Measurements from ENCODE around the gene LRRC4C. TPM values are rescaled to one million over a fixed set of nuclear protein-coding genes. Genes with fewer than 3 reads are reported as not detected.

LRRC4C gene
- total and polyA plus RNA-seq, 2 experiments from 2014 or later, result 0.35 to 1.1 TPM

DNA sequence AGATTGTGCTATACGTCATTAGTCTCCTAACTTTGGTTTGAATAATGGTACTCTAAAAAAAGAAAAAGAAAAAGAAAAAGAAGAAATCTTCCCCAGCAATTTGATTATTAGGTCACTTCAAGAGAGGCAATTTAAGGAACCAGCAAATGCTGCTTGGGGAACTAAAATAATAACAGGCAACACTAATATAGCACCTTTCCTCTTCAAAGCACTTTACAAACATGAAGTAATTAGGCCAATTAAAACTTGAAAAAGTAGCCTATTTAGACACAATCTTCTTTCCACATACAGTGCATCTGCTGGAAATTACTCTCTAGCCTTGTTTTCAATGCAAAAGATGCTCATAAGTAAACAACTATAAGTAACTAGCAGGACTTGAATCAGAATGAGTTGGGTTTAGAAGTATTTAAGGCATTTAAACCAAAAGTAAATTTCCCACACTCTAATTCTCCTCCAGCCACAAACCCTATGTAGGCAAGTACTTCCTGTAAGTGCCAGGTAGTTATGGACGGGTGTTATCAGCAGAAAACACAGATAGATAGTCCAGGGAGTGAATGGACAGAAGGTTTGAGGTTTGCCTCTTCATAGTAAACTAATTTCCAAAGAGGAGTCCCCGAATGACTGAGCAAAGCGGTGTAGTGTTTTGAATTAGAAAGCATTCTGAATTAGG lies 44.5 kb downstream of the LRRC4C start:
- Mint-ChIP-seq H3K36me3 (ENCODE audit: low read depth) (no peaks in the 10 kb centered on the region), H3K27ac (0 out of 2 replicates have a peak overlapping the region, but pooled peaks have one; percentile 23), H3K9me3 (no peaks in the 10 kb centered on the region), H3K27me3 (ENCODE audit: insufficient read depth, low read depth, poor library complexity) (no peaks in the 10 kb centered on the region), H3K4me3 (no peak overlapping the region), H3K4me1 (peaks cover 31% of the 10 kb centered on the region)
- DNase-seq (ENCODE audit: low spot score) (peak; percentile 6), ATAC-seq (no peak)
- H3F3A ChIP-seq (replicated peaks; ENCODE audit: low read depth), result no peaks in the 10 kb centered on the region
- no peaks in the 10 kb centered on the region for H3K79me2 ChIP-seq (replicated peaks; ENCODE audit: insufficient read depth)
- no peaks in the 10 kb centered on the region for H4K20me1 ChIP-seq (replicated peaks; ENCODE audit: insufficient read depth)
- H3K9me2 ChIP-seq (ENCODE audit: insufficient read depth), result no peaks in the 10 kb centered on the region
- H3K4me2 ChIP-seq, result 0 out of 2 replicates have a peak overlapping the region, but pooled peaks have one; percentile 15
- H3K4me3 ChIP-seq, result no peak overlapping the region
- TF ChIP-seq EZH2 (IDR thresholded peaks at IDR 0.05; ENCODE audit: low read depth, unreplicated experiment), result no peak
- TF ChIP-seq STAT1 (IDR thresholded peaks at IDR 0.05; ENCODE audit: unreplicated experiment), result no peak
- TF ChIP-seq POLR2AphosphoS5 (IDR thresholded peaks at IDR 0.05; ENCODE audit: low read depth), result no peak
- no peak for TF ChIP-seq ZNF331 (CRISPR knock-in tag; IDR thresholded peaks at IDR 0.05; ENCODE audit: low read depth)
- TF ChIP-seq NANOG (IDR thresholded peaks at IDR 0.05; ENCODE audit: borderline replicate concordance), result no peak
- no peak for TF ChIP-seq ZNF114 (CRISPR knock-in tag; IDR thresholded peaks at IDR 0.05)
- TF ChIP-seq JUNB (IDR thresholded peaks at IDR 0.05; ENCODE audit: unreplicated experiment), result no peak
- no peak for TF ChIP-seq REST (IDR thresholded peaks at IDR 0.05; ENCODE audit: unreplicated experiment)
- H3K4me1 ChIP-seq (ENCODE audit: insufficient read depth), result peaks cover 24% of the 10 kb centered on the region
- H3K27ac ChIP-seq (ENCODE audit: low read depth), result peak overlapping the region; percentile 16; the same call in 1 of the 2 replicates
- peak overlapping the region; percentile 30; the same call in 1 of the 2 replicates for H2AFZ ChIP-seq
- no peaks in the 10 kb centered on the region for H3K27me3 ChIP-seq (ENCODE audit: insufficient read depth)
- H3K36me3 ChIP-seq (ENCODE audit: insufficient read depth), result no peaks in the 10 kb centered on the region

DNA sequence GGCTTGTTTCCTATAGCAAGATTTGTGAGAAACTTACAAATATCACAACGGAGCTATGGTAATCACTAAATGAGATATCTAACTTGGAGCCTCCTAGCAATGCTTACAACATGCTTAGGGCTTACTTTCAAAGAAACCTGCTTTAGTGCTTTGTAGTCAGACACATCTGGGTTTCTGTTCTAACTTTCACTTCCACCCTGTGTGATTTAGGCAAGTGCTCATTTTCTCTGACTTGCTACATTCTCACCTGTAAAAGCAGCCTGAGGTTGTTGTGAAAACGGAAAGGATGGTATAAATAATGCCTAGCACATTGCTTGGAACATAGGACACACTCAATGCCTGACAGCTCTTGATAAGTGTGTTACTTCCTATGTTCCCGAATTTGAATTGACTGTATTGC lies 45.6 kb downstream of the LRRC4C start:
- no peaks in the 10 kb centered on the region for H3F3A ChIP-seq (replicated peaks; ENCODE audit: low read depth)
- H3K4me3 ChIP-seq, result no peak overlapping the region
- Mint-ChIP-seq H3K36me3 (ENCODE audit: low read depth) (no peaks in the 10 kb centered on the region), H3K27ac (no peak overlapping the region), H3K9me3 (no peaks in the 10 kb centered on the region), H3K4me1 (peaks cover 31% of the 10 kb centered on the region), H3K4me3 (no peak overlapping the region), H3K27me3 (ENCODE audit: insufficient read depth, low read depth, poor library complexity) (no peaks in the 10 kb centered on the region)
- peak overlapping the region; percentile 23; the same call in 1 of the 2 replicates for H2AFZ ChIP-seq
- no peaks in the 10 kb centered on the region for H4K20me1 ChIP-seq (replicated peaks; ENCODE audit: insufficient read depth)
- no peak for DNase-seq (ENCODE audit: low spot score)
- H3K27me3 ChIP-seq (ENCODE audit: insufficient read depth), result no peaks in the 10 kb centered on the region
- peaks cover 24% of the 10 kb centered on the region for H3K4me1 ChIP-seq (ENCODE audit: insufficient read depth)
- no peak overlapping the region for H3K4me2 ChIP-seq
- ATAC-seq, result no peak
- no peaks in the 10 kb centered on the region for H3K79me2 ChIP-seq (replicated peaks; ENCODE audit: insufficient read depth)
- no peaks in the 10 kb centered on the region for H3K9me2 ChIP-seq (ENCODE audit: insufficient read depth)
- H3K36me3 ChIP-seq (ENCODE audit: insufficient read depth), result no peaks in the 10 kb centered on the region
- no peak overlapping the region for H3K27ac ChIP-seq (ENCODE audit: low read depth)
- TF ChIP-seq ETS1 (IDR thresholded peaks at IDR 0.05) (no peak), CREB1 (CRISPR knock-in tag; IDR thresholded peaks at IDR 0.05; ENCODE audit: low read depth) (no peak), EZH2phosphoT487 (IDR thresholded peaks at IDR 0.05; ENCODE audit: unreplicated experiment) (no peak), EZH2 (IDR thresholded peaks at IDR 0.05; ENCODE audit: low read depth, unreplicated experiment) (no peak), STAT1 (IDR thresholded peaks at IDR 0.05; ENCODE audit: unreplicated experiment) (no peak)

All from GM23338 (cell line).